ENCODE data around the gene GORAB. TPM values are rescaled to one million over a fixed set of nuclear protein-coding genes. Genes with fewer than 3 reads are reported as not detected.

GORAB gene
- total and polyA plus RNA-seq, 2 of the 8 experiments (the other 6 are each of a cell fraction or from before 2014, with no cell fraction given) = 4.0 to 9.6 TPM

GRCh38 chr1:170530972-170531757 lies 801 bp upstream of the GORAB start (continued):
- TF ChIP-seq CEBPB (IDR thresholded peaks at IDR 0.05; ENCODE audit: low read depth, low read length) = no peak
- no peak for TF ChIP-seq BACH1 (IDR thresholded peaks at IDR 0.05; ENCODE audit: low read length)
- no peak for TF ChIP-seq SP1 (IDR thresholded peaks at IDR 0.05; ENCODE audit: low read depth, low read length)
- no peak for TF ChIP-seq EP300 (IDR thresholded peaks at IDR 0.05; ENCODE audit: borderline replicate concordance in 1 of 2, low read depth in 2 of 2, low read length in 2 of 2)
- no peak for TF ChIP-seq KDM4A (IDR thresholded peaks at IDR 0.05; ENCODE audit: low read depth, low read length, severe bottlenecking)
- no peak for TF ChIP-seq SP2 (IDR thresholded peaks at IDR 0.05; ENCODE audit: low read length)

Data from H1 (cell line).